ENCODE data around the gene COL16A1. TPM values are rescaled to one million over a fixed set of nuclear protein-coding genes. Genes with fewer than 3 reads are reported as not detected.

COL16A1 gene
- total RNA-seq, 1 experiment from 2014 or later, result 0.50 TPM

DNA sequence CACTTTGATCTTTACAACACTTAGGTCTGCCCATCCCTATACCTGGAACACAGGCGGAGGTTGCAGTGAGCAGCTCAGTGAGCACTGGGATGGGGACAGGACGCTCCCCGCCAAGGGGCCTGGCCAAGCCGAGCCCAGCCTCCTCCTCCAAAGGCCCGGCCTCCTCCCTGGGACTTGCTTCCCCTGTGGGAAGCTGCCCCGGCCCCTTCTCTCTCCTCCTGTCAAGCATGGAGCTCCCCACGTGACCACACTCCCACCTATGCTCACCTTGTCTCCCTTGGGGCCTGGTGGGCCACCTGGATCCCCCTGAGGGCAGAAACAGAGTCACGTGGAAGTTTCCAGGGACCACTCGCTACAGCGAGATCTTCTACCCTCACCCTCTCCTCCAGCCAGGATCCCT is 12.9 kb downstream of the COL16A1 start:
- no peaks in the 10 kb centered on the region for H3K36me3 ChIP-seq (ENCODE audit: control insufficient read depth, insufficient read depth, low read length)
- no peak overlapping the region for H3K4me3 ChIP-seq (ENCODE audit: low read depth, low read length)
- Mint-ChIP-seq H3K4me3 (ENCODE audit: unreplicated experiment) (no peak overlapping the region), H3K36me3 (ENCODE audit: insufficient read depth, unreplicated experiment) (no peaks in the 10 kb centered on the region), H3K4me1 (ENCODE audit: low read depth, unreplicated experiment) (no peaks in the 10 kb centered on the region), H3K27ac (ENCODE audit: unreplicated experiment) (no peak overlapping the region), H3K27me3 (ENCODE audit: insufficient read depth, unreplicated experiment) (no peaks in the 10 kb centered on the region), H3K9me3 (ENCODE audit: unreplicated experiment) (no peaks in the 10 kb centered on the region)
- no peaks in the 10 kb centered on the region for H3K27me3 ChIP-seq (replicated peaks; ENCODE audit: control insufficient read depth, insufficient read depth, low read length)
- DNase-seq, result no peak
- TF ChIP-seq, protein P1, sequence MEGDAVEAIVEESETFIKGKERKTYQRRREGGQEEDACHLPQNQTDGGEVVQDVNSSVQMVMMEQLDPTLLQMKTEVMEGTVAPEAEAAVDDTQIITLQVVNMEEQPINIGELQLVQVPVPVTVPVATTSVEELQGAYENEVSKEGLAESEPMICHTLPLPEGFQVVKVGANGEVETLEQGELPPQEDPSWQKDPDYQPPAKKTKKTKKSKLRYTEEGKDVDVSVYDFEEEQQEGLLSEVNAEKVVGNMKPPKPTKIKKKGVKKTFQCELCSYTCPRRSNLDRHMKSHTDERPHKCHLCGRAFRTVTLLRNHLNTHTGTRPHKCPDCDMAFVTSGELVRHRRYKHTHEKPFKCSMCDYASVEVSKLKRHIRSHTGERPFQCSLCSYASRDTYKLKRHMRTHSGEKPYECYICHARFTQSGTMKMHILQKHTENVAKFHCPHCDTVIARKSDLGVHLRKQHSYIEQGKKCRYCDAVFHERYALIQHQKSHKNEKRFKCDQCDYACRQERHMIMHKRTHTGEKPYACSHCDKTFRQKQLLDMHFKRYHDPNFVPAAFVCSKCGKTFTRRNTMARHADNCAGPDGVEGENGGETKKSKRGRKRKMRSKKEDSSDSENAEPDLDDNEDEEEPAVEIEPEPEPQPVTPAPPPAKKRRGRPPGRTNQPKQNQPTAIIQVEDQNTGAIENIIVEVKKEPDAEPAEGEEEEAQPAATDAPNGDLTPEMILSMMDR (IDR thresholded peaks at IDR 0.05; ENCODE audit: insufficient read depth in 1 of 2, low read depth in 1 of 2, low read length in 1 of 2, severe bottlenecking in 1 of 2, unreplicated experiment in 1 of 2), result no peak
- ChIA-PET CTCF (interaction anchor here (0.7 kb wide), 1 partner anchor 98 kb away, joined by 3 read pairs; no protein-coding TSS in a partner anchor), POLR2A (no interaction called here)
- no peaks in the 10 kb centered on the region for H3K4me1 ChIP-seq
- no peaks in the 10 kb centered on the region for H3K9me3 ChIP-seq
- intact Hi-C loops (cut with micrococcal nuclease; ENCODE audit: unreplicated experiment), result no loop called here
- no TSS peak for BruUV-seq (replicated peaks)

DNA sequence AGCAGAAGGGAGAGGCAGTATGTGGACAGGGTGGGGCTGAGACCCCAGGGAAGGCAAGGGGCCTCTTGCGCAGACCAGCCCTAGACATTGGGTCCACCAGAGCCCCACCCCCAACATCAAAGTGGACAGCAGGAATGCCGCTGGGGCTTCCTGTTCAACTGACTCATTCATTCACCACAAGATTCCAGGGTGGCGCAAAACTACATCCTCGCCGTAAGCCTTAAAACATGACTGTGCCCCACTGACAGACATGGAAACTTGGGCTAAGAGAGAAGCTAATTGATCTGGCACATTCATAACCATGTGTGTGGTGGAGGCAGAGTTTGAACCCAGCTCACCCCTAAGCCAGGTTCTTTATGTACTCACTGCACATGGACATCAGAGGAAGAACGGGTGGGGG is 14.0 kb downstream of the COL16A1 start:
- ChIA-PET CTCF (no interaction called here), POLR2A (no interaction called here)
- no TSS peak for BruUV-seq (replicated peaks)
- Histone ChIP-seq H3K4me3 (ENCODE audit: low read depth, low read length) (no peak overlapping the region), H3K9me3 (no peaks in the 10 kb centered on the region), H3K36me3 (ENCODE audit: control insufficient read depth, insufficient read depth, low read length) (no peaks in the 10 kb centered on the region), H3K27me3 (replicated peaks; ENCODE audit: control insufficient read depth, insufficient read depth, low read length) (no peaks in the 10 kb centered on the region), H3K4me1 (no peaks in the 10 kb centered on the region)
- Mint-ChIP-seq H3K9me3 (ENCODE audit: unreplicated experiment) (no peaks in the 10 kb centered on the region), H3K27ac (ENCODE audit: unreplicated experiment) (no peak overlapping the region), H3K4me3 (ENCODE audit: unreplicated experiment) (no peak overlapping the region), H3K27me3 (ENCODE audit: insufficient read depth, unreplicated experiment) (no peaks in the 10 kb centered on the region), H3K36me3 (ENCODE audit: insufficient read depth, unreplicated experiment) (no peaks in the 10 kb centered on the region), H3K4me1 (ENCODE audit: low read depth, unreplicated experiment) (no peaks in the 10 kb centered on the region)
- intact Hi-C loops (cut with micrococcal nuclease; ENCODE audit: unreplicated experiment), result no loop called here
- TF ChIP-seq, protein P1 (IDR thresholded peaks at IDR 0.05; ENCODE audit: insufficient read depth in 1 of 2, low read depth in 1 of 2, low read length in 1 of 2, severe bottlenecking in 1 of 2, unreplicated experiment in 1 of 2), result no peak
- DNase-seq, result no peak

DNA sequence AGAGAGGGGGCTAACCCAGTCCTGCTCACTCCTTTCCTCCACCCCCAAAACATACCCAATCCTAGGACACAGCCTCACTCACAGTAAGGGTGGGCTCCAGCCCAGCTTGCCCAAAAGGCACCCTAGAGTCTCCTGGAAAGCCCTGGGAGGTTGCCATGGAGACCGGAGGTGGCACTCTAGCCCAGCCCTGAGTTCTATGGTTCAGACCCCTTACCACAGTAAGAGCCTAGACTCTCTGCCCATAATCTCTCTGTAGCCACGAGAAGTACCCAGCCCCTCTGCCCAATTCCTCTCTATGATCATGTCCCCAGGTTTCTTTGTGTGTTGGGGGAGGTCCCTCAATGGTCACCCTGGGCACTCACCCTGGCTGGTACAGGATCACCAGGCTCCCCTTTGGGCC is 14.4 kb downstream of the COL16A1 start:
- Histone ChIP-seq H3K4me1 (no peaks in the 10 kb centered on the region), H3K27me3 (replicated peaks; ENCODE audit: control insufficient read depth, insufficient read depth, low read length) (no peaks in the 10 kb centered on the region), H3K9me3 (no peaks in the 10 kb centered on the region), H3K4me3 (ENCODE audit: low read depth, low read length) (no peak overlapping the region), H3K36me3 (ENCODE audit: control insufficient read depth, insufficient read depth, low read length) (no peaks in the 10 kb centered on the region)
- TF ChIP-seq, protein P1 (IDR thresholded peaks at IDR 0.05; ENCODE audit: insufficient read depth in 1 of 2, low read depth in 1 of 2, low read length in 1 of 2, severe bottlenecking in 1 of 2, unreplicated experiment in 1 of 2), result no peak
- intact Hi-C loops (cut with micrococcal nuclease; ENCODE audit: unreplicated experiment), result no loop called here
- no peaks in the 10 kb centered on the region for H3K36me3 Mint-ChIP-seq (ENCODE audit: insufficient read depth, unreplicated experiment)
- no peak overlapping the region for H3K4me3 Mint-ChIP-seq (ENCODE audit: unreplicated experiment)
- ChIA-PET POLR2A (no interaction called here), CTCF (no interaction called here)
- H3K27me3 Mint-ChIP-seq (ENCODE audit: insufficient read depth, unreplicated experiment), result no peaks in the 10 kb centered on the region
- no peaks in the 10 kb centered on the region for H3K4me1 Mint-ChIP-seq (ENCODE audit: low read depth, unreplicated experiment)
- no TSS peak for BruUV-seq (replicated peaks)
- H3K27ac Mint-ChIP-seq (ENCODE audit: unreplicated experiment), result no peak overlapping the region
- no peaks in the 10 kb centered on the region for H3K9me3 Mint-ChIP-seq (ENCODE audit: unreplicated experiment)
- no peak for DNase-seq

Measured in Caco-2 (cell line).